ENCODE data around the gene ARHGAP12. TPM values are rescaled to one million over a fixed set of nuclear protein-coding genes. Genes with fewer than 3 reads are reported as not detected.

The ARHGAP12 gene
- total RNA-seq, 1 experiment from 2014 or later: 49.8 TPM

- no peak for DNase-seq (ENCODE audit: low read depth)
Measured at GRCh38 chr10:31823358-31823757, 105.3 kb downstream of the ARHGAP12 start.

GRCh38 chr10:31822616-31823318 lies 105.9 kb downstream of the ARHGAP12 start:
- no peak for DNase-seq (ENCODE audit: low read depth)

GRCh38 chr10:31822150-31822549 lies 106.5 kb downstream of the ARHGAP12 start:
- DNase-seq (ENCODE audit: low read depth): peak; percentile 81

GRCh38 chr10:31820778-31821369 lies 107.8 kb downstream of the ARHGAP12 start:
- no peak for DNase-seq (ENCODE audit: low read depth)

GRCh38 chr10:31820096-31820495 lies 108.5 kb downstream of the ARHGAP12 start:
- DNase-seq (ENCODE audit: low read depth): no peak

- peak; percentile 89 for DNase-seq (ENCODE audit: low read depth)
Measured at GRCh38 chr10:31819391-31819820, 109.2 kb downstream of the ARHGAP12 start.

- no peak for DNase-seq (ENCODE audit: low read depth)
Measured at GRCh38 chr10:31816318-31816717, 112.3 kb downstream of the ARHGAP12 start.

- DNase-seq (ENCODE audit: low read depth): peak; percentile 83
Measured at GRCh38 chr10:31808258-31809218, 120.1 kb downstream of the ARHGAP12 start.

- no peak for DNase-seq (ENCODE audit: low read depth)
Measured at GRCh38 chr10:31804352-31804810, 124.2 kb downstream of the ARHGAP12 start.

- no peak for DNase-seq (ENCODE audit: low read depth)
Measured at GRCh38 chr10:31803606-31804351, 124.9 kb downstream of the ARHGAP12 start.

GRCh38 chr10:31799181-31799580 lies 129.4 kb downstream of the ARHGAP12 start:
- DNase-seq (ENCODE audit: low read depth): no peak

- no peak for DNase-seq (ENCODE audit: low read depth)
Measured at GRCh38 chr10:31792745-31793144, 135.9 kb downstream of the ARHGAP12 start.

- DNase-seq (ENCODE audit: low read depth): no peak
Measured at GRCh38 chr10:31789555-31789954, 139.1 kb downstream of the ARHGAP12 start.

- DNase-seq (ENCODE audit: low read depth): no peak
Measured at GRCh38 chr10:31782701-31783100, 145.9 kb downstream of the ARHGAP12 start.

GRCh38 chr10:31780717-31781116 lies 147.9 kb downstream of the ARHGAP12 start:
- DNase-seq (ENCODE audit: low read depth): no peak

- peak; percentile 17 for DNase-seq (ENCODE audit: low read depth)
Measured at GRCh38 chr10:31778627-31779026, 150.0 kb downstream of the ARHGAP12 start.

GRCh38 chr10:31776159-31776558 lies 152.5 kb downstream of the ARHGAP12 start:
- no peak for DNase-seq (ENCODE audit: low read depth)

- DNase-seq (ENCODE audit: low read depth): no peak
Measured at GRCh38 chr10:31774928-31775650, 153.5 kb downstream of the ARHGAP12 start.

GRCh38 chr10:31774299-31774900 lies 154.2 kb downstream of the ARHGAP12 start:
- DNase-seq (ENCODE audit: low read depth): no peak

GRCh38 chr10:31773749-31774298 lies 154.8 kb downstream of the ARHGAP12 start:
- no peak for DNase-seq (ENCODE audit: low read depth)

Data from LHCN-M2 (cell line).